ENCODE measurements around the gene POMP.
A peak's percentile ranks its signal among the peaks of the same experiment; 100 is the strongest.

POMP gene

GRCh38 chr13:28636677-28637317, 22.1 kb upstream of the POMP start:
- H3K4me2 ChIP-seq, result peak overlapping the region; percentile 82
- H3K36me3 ChIP-seq, result no peaks in the 10 kb centered on the region
- no peaks in the 10 kb centered on the region for H4K20me1 ChIP-seq
- no peak for TF ChIP-seq Cebpa-rat (IDR thresholded peaks at IDR 0.05)
- H3K9ac ChIP-seq, result peak overlapping the region; percentile 43; the same call in 1 of the 2 replicates
- H3K4me3 ChIP-seq, result peak overlapping the region; percentile 45; the same call in 1 of the 2 replicates
- no peaks in the 10 kb centered on the region for H3K27me3 ChIP-seq
- peak overlapping the region; percentile 72 for H3K27ac ChIP-seq
- peaks cover 56% of the 10 kb centered on the region for H3K4me1 ChIP-seq
- no peaks in the 10 kb centered on the region for H3K9me3 ChIP-seq

GRCh38 chr13:28637714-28638355, 21.1 kb upstream of the POMP start:
- Histone ChIP-seq H3K27ac (peak overlapping the region; percentile 72), H3K4me3 (peak overlapping the region; percentile 45), H3K27me3 (no peaks in the 10 kb centered on the region), H3K9ac (peak overlapping the region; percentile 43; the same call in 1 of the 2 replicates), H3K4me2 (peak overlapping the region; percentile 82), H3K36me3 (no peaks in the 10 kb centered on the region), H4K20me1 (no peaks in the 10 kb centered on the region), H3K4me1 (peaks cover 56% of the 10 kb centered on the region), H3K9me3 (no peaks in the 10 kb centered on the region)
- no peak for TF ChIP-seq Cebpa-rat (IDR thresholded peaks at IDR 0.05)

GRCh38 chr13:28638756-28639155, 20.2 kb upstream of the POMP start:
- Histone ChIP-seq H3K27me3 (no peaks in the 10 kb centered on the region), H4K20me1 (no peaks in the 10 kb centered on the region), H3K36me3 (no peaks in the 10 kb centered on the region), H3K27ac (peak overlapping the region; percentile 72), H3K9ac (peak overlapping the region; percentile 43; the same call in 1 of the 2 replicates), H3K4me1 (peaks cover 56% of the 10 kb centered on the region), H3K9me3 (peaks cover 6% of the 10 kb centered on the region), H3K4me3 (no peak overlapping the region), H3K4me2 (peak overlapping the region; percentile 82)
- TF ChIP-seq Cebpa-rat (IDR thresholded peaks at IDR 0.05), result no peak

- H3K9me3 ChIP-seq, result peaks cover 8% of the 10 kb centered on the region
- no peaks in the 10 kb centered on the region for H3K36me3 ChIP-seq
- H3K4me2 ChIP-seq, result no peak overlapping the region
- H3K27ac ChIP-seq, result no peak overlapping the region
- peaks cover 50% of the 10 kb centered on the region for H3K4me1 ChIP-seq
- no peak for TF ChIP-seq Cebpa-rat (IDR thresholded peaks at IDR 0.05)
- H3K9ac ChIP-seq, result no peak overlapping the region
- no peak overlapping the region for H3K4me3 ChIP-seq
- H3K27me3 ChIP-seq, result no peaks in the 10 kb centered on the region
- H4K20me1 ChIP-seq, result no peaks in the 10 kb centered on the region
Observed at GRCh38 chr13:28640861-28641599, 17.9 kb upstream of the POMP start.

- no peak overlapping the region for H3K27ac ChIP-seq
- H3K9me3 ChIP-seq, result peaks cover 8% of the 10 kb centered on the region
- H3K27me3 ChIP-seq, result no peaks in the 10 kb centered on the region
- no peaks in the 10 kb centered on the region for H3K36me3 ChIP-seq
- peaks cover 44% of the 10 kb centered on the region for H3K4me1 ChIP-seq
- no peak for TF ChIP-seq Cebpa-rat (IDR thresholded peaks at IDR 0.05)
- H3K9ac ChIP-seq, result no peak overlapping the region
- no peak overlapping the region for H3K4me2 ChIP-seq
- H3K4me3 ChIP-seq, result no peak overlapping the region
- H4K20me1 ChIP-seq, result no peaks in the 10 kb centered on the region
Observed at GRCh38 chr13:28641600-28641926, 17.4 kb upstream of the POMP start.

- H3K27ac ChIP-seq, result no peak overlapping the region
- no peak for TF ChIP-seq Cebpa-rat (IDR thresholded peaks at IDR 0.05)
- no peaks in the 10 kb centered on the region for H4K20me1 ChIP-seq
- H3K4me1 ChIP-seq, result peaks cover 15% of the 10 kb centered on the region
- H3K4me2 ChIP-seq, result no peak overlapping the region
- no peaks in the 10 kb centered on the region for H3K27me3 ChIP-seq
- H3K36me3 ChIP-seq, result no peaks in the 10 kb centered on the region
- H3K9ac ChIP-seq, result no peak overlapping the region
- H3K4me3 ChIP-seq, result no peak overlapping the region
- no peaks in the 10 kb centered on the region for H3K9me3 ChIP-seq
Observed at GRCh38 chr13:28650284-28650683, 8.6 kb upstream of the POMP start.

- no peak for TF ChIP-seq Cebpa-rat (IDR thresholded peaks at IDR 0.05)
- Histone ChIP-seq H4K20me1 (no peaks in the 10 kb centered on the region), H3K4me3 (no peak overlapping the region), H3K9ac (no peak overlapping the region), H3K4me2 (peak overlapping the region; percentile 35), H3K27me3 (no peaks in the 10 kb centered on the region), H3K27ac (no peak overlapping the region), H3K9me3 (no peaks in the 10 kb centered on the region), H3K4me1 (peaks cover 31% of the 10 kb centered on the region), H3K36me3 (no peaks in the 10 kb centered on the region)
Observed at GRCh38 chr13:28651810-28652401, 7.0 kb upstream of the POMP start.

GRCh38 chr13:28653111-28653510, 5.8 kb upstream of the POMP start:
- Histone ChIP-seq H4K20me1 (no peaks in the 10 kb centered on the region), H3K4me2 (no peak overlapping the region), H3K27ac (no peak overlapping the region), H3K9ac (no peak overlapping the region), H3K27me3 (no peaks in the 10 kb centered on the region), H3K36me3 (no peaks in the 10 kb centered on the region), H3K4me3 (no peak overlapping the region), H3K9me3 (no peaks in the 10 kb centered on the region), H3K4me1 (peaks cover 43% of the 10 kb centered on the region)
- TF ChIP-seq Cebpa-rat (IDR thresholded peaks at IDR 0.05), result no peak

GRCh38 chr13:28654276-28654675, 4.7 kb upstream of the POMP start:
- H3K4me2 ChIP-seq, result no peak overlapping the region
- H4K20me1 ChIP-seq, result 0 out of 2 replicates have a peak, but pooled peaks cover 3% of the 10 kb centered on the region
- H3K4me1 ChIP-seq, result peaks cover 43% of the 10 kb centered on the region
- no peaks in the 10 kb centered on the region for H3K36me3 ChIP-seq
- H3K9ac ChIP-seq, result no peak overlapping the region
- H3K27ac ChIP-seq, result no peak overlapping the region
- TF ChIP-seq Cebpa-rat (IDR thresholded peaks at IDR 0.05), result no peak
- H3K9me3 ChIP-seq, result no peaks in the 10 kb centered on the region
- H3K4me3 ChIP-seq, result no peak overlapping the region
- H3K27me3 ChIP-seq, result no peaks in the 10 kb centered on the region

- no peak for TF ChIP-seq Cebpa-rat (IDR thresholded peaks at IDR 0.05)
- H3K27ac ChIP-seq, result no peak overlapping the region
- H3K36me3 ChIP-seq, result no peaks in the 10 kb centered on the region
- peaks cover 16% of the 10 kb centered on the region for H4K20me1 ChIP-seq
- peak overlapping the region; percentile 81 for H3K4me2 ChIP-seq
- H3K4me3 ChIP-seq, result no peak overlapping the region
- H3K9ac ChIP-seq, result no peak overlapping the region
- H3K27me3 ChIP-seq, result no peaks in the 10 kb centered on the region
- no peaks in the 10 kb centered on the region for H3K9me3 ChIP-seq
- peaks cover 50% of the 10 kb centered on the region for H3K4me1 ChIP-seq
Observed at GRCh38 chr13:28655561-28655960, 3.4 kb upstream of the POMP start.

Data from BLaER1 (cell line).